GM23248 (cell line): ENCODE results near the gene CCDC59. TPM values are rescaled to one million over a fixed set of nuclear protein-coding genes. Genes with fewer than 3 reads are reported as not detected.

Experiments used
- DNase-seq: peaks from one replicate; pipeline ENCODE4 v3.0.0-alpha.2; 2015
- H2AFZ ChIP-seq: fragments of 200-600 bp; sonication (generic); 2 replicates; pipeline ENCODE4 v1.6.1; 2016; ENCODE audit warnings: antibody characterized with exemption
- H3F3A ChIP-seq: fragments of 200-600 bp; sonication (generic); 2 replicates; pipeline ENCODE4 v1.6.1; 2016; ENCODE audit warnings: mild to moderate bottlenecking, antibody characterized with exemption, mixed run types; ENCODE audit not compliant: insufficient read depth
- H3K27ac ChIP-seq: fragments of 200-600 bp; sonication (generic); 2 replicates; pipeline ENCODE4 v1.5.1; 2016; ENCODE audit warnings: mild to moderate bottlenecking
- H3K27me3 ChIP-seq: fragments of 200-600 bp; sonication (generic); replicated peaks from 2 replicates; pipeline ENCODE4 v1.6.1; 2016; ENCODE audit warnings: mild to moderate bottlenecking; ENCODE audit not compliant: insufficient read depth
- H3K36me3 ChIP-seq: fragments of 200-600 bp; sonication (generic); 2 replicates; pipeline ENCODE4 v1.6.1; 2016; ENCODE audit warnings: low read depth, mild to moderate bottlenecking
- H3K4me1 ChIP-seq: fragments of 200-600 bp; sonication (generic); 2 replicates; pipeline ENCODE4 v1.6.1; 2016; ENCODE audit warnings: mild to moderate bottlenecking; ENCODE audit not compliant: insufficient read depth
- H3K4me2 ChIP-seq: fragments of 200-600 bp; sonication (generic); one replicate; pipeline ENCODE4 v1.6.1; 2016; ENCODE audit warnings: mild to moderate bottlenecking; ENCODE audit not compliant: unreplicated experiment
- H3K4me3 ChIP-seq: fragments of 200-600 bp; sonication (generic); 2 replicates; pipeline ENCODE4 v1.5.1; 2016; ENCODE audit warnings: mild to moderate bottlenecking
- H3K79me2 ChIP-seq: fragments of 200-600 bp; sonication (generic); 2 replicates; pipeline ENCODE4 v1.6.1; 2016; ENCODE audit warnings: mild to moderate bottlenecking; ENCODE audit not compliant: insufficient read depth
- H3K9ac ChIP-seq: fragments of 200-600 bp; sonication (generic); 2 replicates; pipeline ENCODE4 v1.6.1; 2016; ENCODE audit warnings: mild to moderate bottlenecking
- H3K9me2 ChIP-seq: fragments of 200-600 bp; sonication (generic); 2 replicates; pipeline ENCODE4 v1.6.1; 2016; ENCODE audit warnings: mixed run types, mild to moderate bottlenecking, moderate library complexity; ENCODE audit not compliant: insufficient read depth
- H3K9me3 ChIP-seq: fragments of 200-600 bp; sonication (generic); one replicate; pipeline ENCODE4 v1.6.1; 2017; ENCODE audit warnings: low read depth
- H4K20me1 ChIP-seq: fragments of 200-600 bp; sonication (generic); 2 replicates; pipeline ENCODE4 v1.6.0; 2016; ENCODE audit not compliant: insufficient read depth
- EZH2 ChIP-seq: fragments of 200-600 bp; sonication (generic); IDR thresholded peaks from 2 replicates; pipeline ENCODE4 v1.6.1; 2018; ENCODE audit warnings: antibody characterized with exemption, mild to moderate bottlenecking; ENCODE audit not compliant: insufficient read depth, poor library complexity, severe bottlenecking
- EZH2phosphoT487 ChIP-seq: fragments of 200-600 bp; sonication (generic); IDR thresholded peaks from 2 replicates; pipeline ENCODE4 v1.6.1; 2018; ENCODE audit warnings: antibody characterized with exemption, moderate library complexity, mild to moderate bottlenecking, low read depth; ENCODE audit not compliant: insufficient read depth
- WGBS, 2 experiments: methylation state at CpG; one replicate each; pipeline ENCODE4 v1.1.6; 2015 to 2017; ENCODE audit warnings: low lambda C conversion rate in 2 of 2, low coverage in 1 of 2; ENCODE audit errors: missing lambda C conversion rate in 2 of 2; 5-methylcytosine and 5-hydroxymethylcytosine counted together
- in situ Hi-C: fragments of 300-500 bp; cut with MboI; formaldehyde crosslinking; loops from 2 replicates; pipeline ENCODE4 v1.15.0; 2020
- polyA plus RNA-seq: library from polyadenylated mRNA; unstranded; fragments of >200 nt; fragmentation: Nextera tagmentation; extraction: Ambion mirVana; gene quantifications from 2 replicates; pipeline ENCODE4 v1.2.1, GENCODE V29; 2016
- total RNA-seq: library from RNA; depleted of rRNA; stranded (reverse); fragments of >200 nt; shearing (Covaris generic); gene quantifications from 2 replicates; pipeline ENCODE4 v1.2.3, GENCODE V29; 2014

Gene CCDC59
- total and polyA plus RNA-seq, 2 experiments from 2014 or later = 49.9 to 59.5 TPM

DNA sequence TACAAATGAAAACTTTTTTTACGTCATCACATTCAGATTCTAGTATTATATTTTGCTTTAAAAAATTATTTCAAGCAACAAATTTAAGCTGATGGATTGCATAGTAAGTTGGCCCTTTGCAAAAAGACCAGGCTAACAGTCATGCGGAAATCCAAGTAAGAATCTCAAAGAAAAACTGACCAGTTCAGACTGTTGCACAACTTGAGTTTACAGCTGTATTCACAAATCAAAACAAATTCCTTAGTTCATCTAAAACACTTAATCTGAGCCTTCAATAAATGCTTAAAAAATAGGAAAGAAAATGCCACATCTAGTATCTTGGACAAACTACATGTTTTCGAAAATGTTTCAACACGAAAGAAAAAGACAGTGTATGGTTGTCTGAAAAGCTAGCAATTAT, 847 bp downstream of the CCDC59 start:
- Histone ChIP-seq H4K20me1 (no peaks in the 10 kb centered on the region), H3K9me2 (no peaks in the 10 kb centered on the region), H3K79me2 (peaks cover 55% of the 10 kb centered on the region), H2AFZ (peak overlapping the region; percentile 99), H3K36me3 (peaks cover 41% of the 10 kb centered on the region), H3K9me3 (no peaks in the 10 kb centered on the region), H3K4me2 (peak overlapping the region; percentile 98), H3K27me3 (no peaks in the 10 kb centered on the region), H3K4me1 (peaks cover 24% of the 10 kb centered on the region), H3F3A (no peaks in the 10 kb centered on the region), H3K9ac (peak overlapping the region; percentile 99), H3K27ac (peak overlapping the region; percentile 99), H3K4me3 (peak overlapping the region; percentile 100)
- in situ Hi-C loops = no loop called here
- TF ChIP-seq EZH2phosphoT487 (no peak), EZH2 (no peak)
- peak; percentile 48 for DNase-seq
- 18 to 19% methylated on average over 4 of the region's 4 CpGs for WGBS, 2 experiments

DNA sequence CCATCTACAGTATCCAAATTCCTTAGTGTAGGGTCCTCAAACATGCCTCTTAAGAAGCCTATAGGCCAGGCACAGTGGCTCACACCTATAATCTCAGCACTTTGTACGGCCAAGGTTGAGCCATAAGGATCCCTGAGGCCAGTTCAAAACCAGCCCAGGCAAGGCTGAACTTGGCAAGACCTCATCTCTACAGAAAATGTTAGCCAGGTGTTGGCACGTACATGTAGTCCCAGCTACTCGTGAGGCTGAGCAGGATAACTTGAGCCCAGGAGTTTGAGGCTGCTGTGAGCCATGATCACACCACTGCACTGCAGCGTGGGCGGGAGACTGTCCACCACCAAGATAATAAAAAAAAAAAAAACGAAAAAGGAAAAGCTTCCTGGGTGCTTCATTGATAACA, 6.8 kb downstream of the CCDC59 start:
- Histone ChIP-seq H3K9me2 (no peaks in the 10 kb centered on the region), H4K20me1 (no peaks in the 10 kb centered on the region), H3K27ac (no peak overlapping the region), H3K4me1 (peaks cover 7% of the 10 kb centered on the region), H2AFZ (no peak overlapping the region), H3K27me3 (no peaks in the 10 kb centered on the region), H3F3A (peaks cover 4% of the 10 kb centered on the region; the same call in 1 of the 2 replicates), H3K4me3 (no peak overlapping the region), H3K79me2 (peaks cover 18% of the 10 kb centered on the region), H3K36me3 (peaks cover 44% of the 10 kb centered on the region), H3K9me3 (no peaks in the 10 kb centered on the region), H3K9ac (no peak overlapping the region), H3K4me2 (no peak overlapping the region)
- TF ChIP-seq EZH2phosphoT487 (no peak), EZH2 (no peak)
- 91 to 96% methylated on average over 6 of the region's 6 CpGs for WGBS, 2 experiments
- no peak for DNase-seq
- in situ Hi-C loops = no loop called here

DNA sequence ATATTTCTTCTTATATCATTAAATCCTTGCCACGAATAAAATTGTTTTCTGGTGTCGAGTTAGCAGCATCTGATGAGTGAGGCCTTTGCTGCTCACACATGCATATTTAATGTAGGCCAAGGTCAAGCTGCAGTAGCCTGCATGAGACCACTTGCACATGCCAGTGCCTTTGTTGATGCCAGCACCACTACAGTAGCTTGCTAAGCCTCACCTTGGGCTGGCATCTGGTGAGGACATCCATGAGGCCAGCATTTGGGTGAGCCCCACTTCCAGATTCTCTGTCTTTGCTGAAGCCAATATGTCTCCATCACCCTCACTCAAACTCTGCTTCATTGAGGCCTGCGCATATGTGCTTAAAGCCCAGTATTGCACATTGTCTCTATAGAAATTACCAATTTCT, 8.0 kb downstream of the CCDC59 start:
- Histone ChIP-seq H3K36me3 (peaks cover 35% of the 10 kb centered on the region), H2AFZ (no peak overlapping the region), H3F3A (peaks cover 4% of the 10 kb centered on the region; the same call in 1 of the 2 replicates), H4K20me1 (no peaks in the 10 kb centered on the region), H3K4me1 (no peaks in the 10 kb centered on the region), H3K79me2 (peaks cover 5% of the 10 kb centered on the region), H3K27me3 (no peaks in the 10 kb centered on the region), H3K4me2 (no peak overlapping the region), H3K27ac (no peak overlapping the region), H3K9me2 (no peaks in the 10 kb centered on the region), H3K9me3 (no peaks in the 10 kb centered on the region), H3K9ac (no peak overlapping the region), H3K4me3 (no peak overlapping the region)
- DNase-seq = no peak
- no peak for TF ChIP-seq EZH2phosphoT487
- TF ChIP-seq EZH2 = no peak
- in situ Hi-C loops = no loop called here
- WGBS, 2 experiments = 96 to 99% methylated on average over 3 of the region's 3 CpGs

DNA sequence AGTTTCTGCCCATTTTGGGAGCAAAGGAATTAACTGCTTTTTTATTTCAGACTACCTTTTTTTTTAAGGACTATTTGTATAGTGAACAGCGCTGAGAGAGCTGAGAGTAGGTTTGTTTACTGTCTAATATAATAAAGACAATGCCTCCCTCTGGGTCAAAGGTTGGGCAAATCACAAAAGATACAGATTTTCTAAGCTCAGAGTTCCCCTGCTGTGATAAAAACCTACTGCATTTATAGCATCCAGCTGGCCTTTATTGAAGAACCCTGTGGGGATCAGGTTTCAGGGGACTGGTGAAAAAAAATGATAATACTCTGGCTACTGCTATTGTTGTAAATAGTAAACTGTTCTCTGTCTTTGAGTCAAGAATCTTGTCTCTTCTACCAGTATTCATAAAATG, 28.7 kb downstream of the CCDC59 start:
- no peaks in the 10 kb centered on the region for H3K27me3 ChIP-seq
- no peak overlapping the region for H3K4me3 ChIP-seq
- no peak overlapping the region for H3K4me2 ChIP-seq
- DNase-seq = no peak
- no peaks in the 10 kb centered on the region for H3K9me3 ChIP-seq
- TF ChIP-seq EZH2 (no peak), EZH2phosphoT487 (no peak)
- H2AFZ ChIP-seq = no peak overlapping the region
- 87 to 89% methylated on average over 1 of the region's 1 CpG for WGBS, 2 experiments
- no peaks in the 10 kb centered on the region for H4K20me1 ChIP-seq
- no peaks in the 10 kb centered on the region for H3K79me2 ChIP-seq
- H3F3A ChIP-seq = no peaks in the 10 kb centered on the region
- no peak overlapping the region for H3K9ac ChIP-seq
- in situ Hi-C loops = loop anchor here (10.0 kb wide), 1 partner anchor 675 kb away; no protein-coding TSS in a partner anchor
- no peaks in the 10 kb centered on the region for H3K9me2 ChIP-seq
- H3K36me3 ChIP-seq = no peaks in the 10 kb centered on the region
- H3K27ac ChIP-seq = no peak overlapping the region
- no peaks in the 10 kb centered on the region for H3K4me1 ChIP-seq

DNA sequence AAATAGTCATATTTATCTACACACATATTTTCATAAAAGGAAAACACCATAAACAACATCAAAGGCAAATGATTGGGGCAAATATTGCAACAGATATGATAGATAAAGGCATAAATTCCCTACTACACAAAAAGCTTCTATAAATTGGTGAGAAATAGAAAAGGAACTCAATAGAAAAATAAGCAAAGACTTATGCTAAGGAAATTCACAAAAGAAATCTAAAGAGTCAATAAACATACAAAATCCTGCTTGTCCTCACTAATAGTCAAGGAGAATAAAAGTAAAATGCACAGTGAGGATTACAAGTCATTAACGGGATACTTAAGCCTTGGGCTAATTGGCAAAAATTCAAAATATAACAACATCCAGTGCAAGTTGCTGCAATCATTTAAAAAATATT, 30.3 kb downstream of the CCDC59 start:
- Histone ChIP-seq H3K79me2 (no peaks in the 10 kb centered on the region), H3K36me3 (no peaks in the 10 kb centered on the region), H3F3A (no peaks in the 10 kb centered on the region), H3K4me2 (no peak overlapping the region), H2AFZ (no peak overlapping the region), H3K27me3 (no peaks in the 10 kb centered on the region), H3K4me1 (no peaks in the 10 kb centered on the region), H3K9me3 (no peaks in the 10 kb centered on the region), H3K27ac (no peak overlapping the region), H3K9ac (no peak overlapping the region), H4K20me1 (no peaks in the 10 kb centered on the region), H3K4me3 (no peak overlapping the region), H3K9me2 (no peaks in the 10 kb centered on the region)
- in situ Hi-C loops = loop anchor here (10.0 kb wide), 1 partner anchor 673 kb away; no protein-coding TSS in a partner anchor
- 64 to 82% methylated on average over 1 of the region's 1 CpG for WGBS, 2 experiments
- TF ChIP-seq EZH2 = no peak
- TF ChIP-seq EZH2phosphoT487 = no peak
- no peak for DNase-seq
